G401 (cell line): ENCODE results near the gene HMGCL. TPM values are rescaled to one million over a fixed set of nuclear protein-coding genes. Genes with fewer than 3 reads are reported as not detected.
"Not testable (repeated sequence)": the region's sequence is repeated elsewhere in the genome, so short reads cannot be mapped to it uniquely, and the experiment has no call there.

ENCODE experiments used
- DNase-seq: peaks from one replicate; pipeline ENCODE4 v3.0.0-alpha.2; 2015; ENCODE audit warnings: low spot score
- in situ Hi-C: cut with HindIII; loops from 2 replicates; pipeline ENCODE4 v1.10.0; 2016; ENCODE audit warnings: low sequenced_read_pairs, mixed read lengths
- total RNA-seq: library from RNA; depleted of rRNA; stranded (reverse); fragments of >200 nt; shearing (Covaris generic); gene quantifications from 2 replicates; pipeline ENCODE4 v1.2.3, GENCODE V29; 2014; rRNA removed

Gene HMGCL
- 52.9 and 55.8 TPM in 2 replicates for total RNA-seq

- in situ Hi-C loops: no loop called here
- peak; percentile 90 for DNase-seq
Observed at GRCh38 chr1:23825076-23825761, at the start of gene HMGCL. HMGCL (minus strand) TSS chr1:23825429; CDS start chr1:23825415, 14 bp downstream.

- in situ Hi-C loops: no loop called here
- DNase-seq: no peak
Observed at GRCh38 chr1:23872421-23872820, 47.2 kb upstream of the HMGCL start.

- in situ Hi-C loops: no loop called here
- no peak for DNase-seq
Observed at GRCh38 chr1:23869051-23869450, 43.8 kb upstream of the HMGCL start.

GRCh38 chr1:23868557-23869016 lies 43.4 kb upstream of the HMGCL start:
- in situ Hi-C loops: no loop called here

GRCh38 chr1:23867895-23868556 lies 42.8 kb upstream of the HMGCL start, which contains the start of gene FUCA1:
FUCA1 (minus strand) TSS chr1:23868290; CDS start chr1:23868286, 4 bp downstream.
- peak; percentile 96 for DNase-seq
- in situ Hi-C loops: no loop called here

More at GRCh38 chr1:23868557-23869016, 43.4 kb upstream of the HMGCL start:
- DNase-seq: no peak

GRCh38 chr1:23867542-23867894 lies 42.3 kb upstream of the HMGCL start:
- in situ Hi-C loops: no loop called here
- peak; percentile 13 for DNase-seq

DNA sequence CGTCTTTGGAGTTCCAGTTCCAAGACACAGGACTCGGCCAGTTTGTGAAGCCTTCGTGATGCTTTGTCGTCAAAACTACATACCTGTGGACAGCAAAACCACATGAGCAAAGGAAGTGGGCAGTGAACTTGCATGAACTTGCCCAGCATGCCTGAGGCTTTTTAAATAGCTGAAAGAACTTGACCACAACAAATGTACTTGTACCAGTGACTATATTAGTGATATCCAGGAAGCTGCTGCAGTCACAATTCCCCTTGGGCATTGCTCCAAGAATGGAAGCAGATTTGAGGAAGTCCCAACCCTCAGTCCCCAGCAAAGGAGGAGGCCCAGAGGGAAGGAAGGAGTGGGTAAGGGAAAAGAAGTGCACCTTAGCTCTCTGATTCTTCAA lies 40.3 kb upstream of the HMGCL start:
- in situ Hi-C loops: no loop called here
- no peak for DNase-seq

- in situ Hi-C loops: no loop called here
- DNase-seq: no peak
Observed at GRCh38 chr1:23864801-23865542, 39.7 kb upstream of the HMGCL start.

GRCh38 chr1:23862640-23863039 lies 37.4 kb upstream of the HMGCL start:
- in situ Hi-C loops: no loop called here
- DNase-seq: no peak

DNA sequence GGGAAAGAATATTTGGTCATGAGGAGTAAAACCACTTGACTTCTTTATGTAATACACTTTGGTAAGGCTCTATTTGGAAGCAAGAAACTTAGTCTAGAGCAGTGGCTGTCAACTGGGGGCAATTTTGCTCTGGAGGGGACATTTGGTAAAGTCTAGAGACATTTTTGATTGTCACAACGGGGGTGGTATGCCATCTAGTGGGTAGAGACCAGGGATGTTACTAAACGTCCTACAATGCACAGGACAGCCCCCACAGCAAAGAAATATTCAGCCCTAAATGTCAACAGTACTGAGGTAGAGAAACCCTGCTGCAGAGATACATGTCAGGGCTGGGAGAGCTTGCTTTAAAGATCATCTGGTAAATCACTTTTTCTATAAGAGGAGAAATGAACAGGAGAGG lies 29.3 kb upstream of the HMGCL start:
- no peak for DNase-seq
- in situ Hi-C loops: no loop called here

DNA sequence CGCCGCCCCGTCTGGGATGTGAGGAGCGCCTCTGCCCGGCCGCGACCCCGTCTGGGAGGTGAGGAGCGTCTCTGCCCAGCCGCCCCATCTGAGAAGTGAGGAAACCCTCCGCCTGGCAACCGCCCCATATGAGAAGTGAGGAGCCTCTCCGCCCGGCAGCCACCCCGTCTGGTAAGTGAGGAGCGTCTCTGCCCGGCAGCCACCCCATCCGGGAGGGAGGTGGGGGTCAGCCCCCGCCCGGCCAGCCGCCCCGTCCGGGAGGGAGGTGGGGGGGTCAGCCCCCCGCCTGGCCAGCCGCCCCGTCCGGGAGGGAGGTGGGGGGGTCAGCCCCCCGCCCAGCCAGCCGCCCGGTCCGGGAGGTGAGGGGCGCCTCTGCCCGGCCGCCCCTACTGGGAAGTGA lies 27.9 kb upstream of the HMGCL start:
- DNase-seq, in situ Hi-C loops: not testable (repeated sequence)

DNA sequence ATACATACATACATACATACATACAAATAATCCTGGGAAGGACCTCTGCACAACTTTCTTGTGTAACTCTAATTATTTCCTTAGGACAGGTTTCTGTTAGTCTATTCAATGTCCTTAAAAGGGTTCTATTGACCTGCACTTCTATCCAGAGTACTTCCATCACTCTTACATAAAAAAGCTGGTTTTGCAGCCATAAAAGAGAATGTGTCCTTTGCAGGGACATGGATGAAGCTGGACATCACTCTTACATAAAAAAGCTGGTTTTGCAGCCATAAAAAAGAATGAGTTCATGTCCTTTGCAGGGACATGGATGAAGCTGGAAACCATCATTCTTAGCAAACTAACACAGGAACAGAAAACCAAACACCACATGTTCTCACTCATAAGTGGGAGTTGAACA lies 26.2 kb upstream of the HMGCL start:
- in situ Hi-C loops: not testable (repeated sequence)

DNA sequence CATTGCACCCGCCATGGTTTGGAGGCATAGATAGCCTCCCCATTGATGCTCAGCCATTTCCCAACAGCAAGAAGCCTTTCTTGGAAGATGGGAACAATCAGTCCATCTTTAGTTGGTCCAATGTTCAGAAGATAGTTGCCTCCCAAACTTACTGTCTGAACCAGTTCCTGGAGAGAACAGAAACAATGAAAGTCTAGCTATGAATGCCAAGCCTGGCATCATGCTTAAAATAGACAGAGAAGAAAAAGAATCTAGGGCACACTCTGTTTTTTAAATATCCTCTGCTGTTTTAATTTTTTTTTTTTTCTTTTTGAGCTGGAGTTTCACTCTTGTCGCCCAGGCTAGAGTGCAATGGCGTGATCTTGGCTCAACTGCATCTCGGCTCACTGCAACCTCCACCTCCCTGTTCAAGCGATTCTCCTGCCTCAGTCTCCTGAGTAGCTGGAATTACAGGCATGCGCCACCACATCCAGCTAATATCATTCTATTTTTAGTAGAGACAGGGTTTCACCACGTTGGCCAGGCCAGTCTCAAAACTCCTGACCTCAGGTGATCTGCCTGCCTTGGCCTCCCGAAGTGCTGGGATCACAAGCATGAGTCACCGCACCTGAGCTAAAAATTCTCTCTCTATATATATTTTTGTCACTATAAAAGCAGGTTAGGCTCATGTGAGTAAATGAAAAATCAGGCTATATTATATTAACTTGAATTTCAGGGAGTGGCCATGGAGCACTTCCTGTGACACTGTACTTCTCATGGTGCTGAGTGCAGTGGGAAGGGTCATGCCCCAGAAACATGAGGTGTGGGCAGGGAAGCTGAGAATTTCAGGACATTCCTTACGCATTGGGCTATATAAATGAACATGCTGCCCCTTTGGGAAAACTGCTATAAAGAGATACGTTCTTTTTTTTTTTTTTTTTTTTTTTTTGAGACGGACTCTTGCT lies 23.7 kb upstream of the HMGCL start:
- DNase-seq: no peak
- in situ Hi-C loops: no loop called here

More for the DNA sequence above, 26.2 kb upstream of the HMGCL start:
- DNase-seq: not testable (repeated sequence)

DNA sequence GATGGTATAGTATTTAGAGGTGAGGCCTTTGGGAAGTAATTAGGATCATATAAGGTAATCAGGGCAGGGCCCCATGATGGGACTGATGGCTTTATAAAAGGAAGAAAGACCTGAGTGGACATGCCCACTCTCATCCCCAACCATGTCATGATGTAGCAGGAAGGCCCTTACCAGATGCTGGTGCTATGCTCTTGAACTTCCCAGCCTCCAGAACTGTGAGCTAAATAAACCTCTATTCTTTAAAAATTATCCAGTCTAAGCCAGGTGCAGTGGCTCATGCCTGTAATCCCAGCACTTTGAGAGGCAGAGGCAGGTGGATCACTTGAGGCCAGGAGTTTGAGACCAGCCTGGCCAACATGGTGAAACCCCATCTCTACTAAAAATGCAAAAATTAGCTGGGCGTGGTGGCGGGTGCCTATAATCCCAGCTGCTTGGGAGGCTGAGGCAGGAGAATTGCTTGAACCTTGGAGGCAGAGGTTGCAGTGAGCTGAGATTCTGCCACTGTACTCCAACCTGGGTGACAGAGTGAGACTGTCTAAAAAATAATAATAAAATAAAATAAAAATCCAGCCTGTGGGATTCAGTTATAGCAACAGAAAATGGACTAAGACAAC lies 22.4 kb upstream of the HMGCL start:
- DNase-seq, in situ Hi-C loops: not testable (repeated sequence)

DNA sequence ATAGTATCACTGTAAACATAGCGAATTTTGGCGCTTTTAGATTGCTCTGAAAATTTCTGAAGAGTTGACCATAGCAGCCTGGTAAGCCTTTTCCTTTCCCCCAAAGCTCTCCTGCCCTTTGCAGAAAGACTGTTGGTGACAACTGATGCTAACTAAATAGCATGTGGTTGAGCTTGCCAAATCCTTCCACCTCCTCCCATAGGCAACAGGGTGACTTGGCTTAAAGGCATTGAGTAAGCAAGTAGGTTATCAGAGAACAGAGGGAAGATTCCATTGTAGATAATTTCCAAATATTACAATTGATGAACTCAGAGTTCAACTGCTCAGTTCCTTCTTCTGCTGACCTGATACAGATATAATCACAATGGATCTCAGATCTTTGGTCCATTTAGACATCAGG lies 19.9 kb upstream of the HMGCL start:
- DNase-seq: no peak
- in situ Hi-C loops: no loop called here

DNA sequence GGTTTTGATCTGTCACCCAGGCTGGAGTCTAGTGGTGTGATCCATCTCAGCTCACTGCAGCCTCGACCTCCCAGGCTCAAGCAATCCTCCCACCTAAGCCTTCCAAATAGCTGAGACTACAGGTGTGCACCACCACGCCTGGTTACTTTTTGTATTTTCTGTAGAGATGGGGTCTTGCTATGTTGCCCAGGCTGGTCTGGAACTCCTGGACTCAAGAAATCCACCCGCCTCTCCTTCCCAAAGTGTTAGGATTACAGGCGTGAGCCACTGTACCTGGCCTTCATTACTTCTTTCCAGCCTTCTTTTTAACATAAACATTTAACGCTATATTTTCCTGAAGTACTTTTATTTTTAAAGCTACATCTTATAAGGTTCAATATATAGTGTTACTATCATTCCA lies 18.4 kb upstream of the HMGCL start:
- DNase-seq: no peak
- in situ Hi-C loops: no loop called here

DNA sequence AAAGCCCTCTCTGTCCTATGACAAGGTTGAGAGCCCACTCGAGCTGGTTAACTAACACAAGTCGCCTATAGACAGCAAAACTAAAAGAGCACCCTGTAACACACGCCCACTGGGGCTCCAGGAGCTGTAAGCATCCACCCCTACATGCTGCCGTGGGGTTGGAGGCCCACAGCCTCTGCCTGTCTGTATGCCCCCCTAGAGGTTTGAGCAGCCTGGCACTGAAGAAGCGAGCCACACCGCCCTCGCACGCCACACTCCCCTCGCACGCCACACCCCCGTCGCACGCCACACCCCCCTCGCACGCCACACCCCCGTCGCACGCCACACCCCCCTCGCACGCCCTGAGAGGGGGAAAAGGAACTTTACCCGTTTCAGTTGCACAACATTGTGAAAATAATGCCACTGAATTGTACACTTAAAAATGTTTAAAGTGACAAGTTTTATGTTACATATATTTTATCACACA lies 13.2 kb upstream of the HMGCL start:
- in situ Hi-C loops: no loop called here
- peak; percentile 8 for DNase-seq

- no peak for DNase-seq
Observed at GRCh38 chr1:23837908-23838307, 12.7 kb upstream of the HMGCL start.

More at GRCh38 chr1:23837908-23838307, 12.7 kb upstream of the HMGCL start:
- in situ Hi-C loops: no loop called here
